ENCODE results near the gene LARGE1.

Gene LARGE1

DNA sequence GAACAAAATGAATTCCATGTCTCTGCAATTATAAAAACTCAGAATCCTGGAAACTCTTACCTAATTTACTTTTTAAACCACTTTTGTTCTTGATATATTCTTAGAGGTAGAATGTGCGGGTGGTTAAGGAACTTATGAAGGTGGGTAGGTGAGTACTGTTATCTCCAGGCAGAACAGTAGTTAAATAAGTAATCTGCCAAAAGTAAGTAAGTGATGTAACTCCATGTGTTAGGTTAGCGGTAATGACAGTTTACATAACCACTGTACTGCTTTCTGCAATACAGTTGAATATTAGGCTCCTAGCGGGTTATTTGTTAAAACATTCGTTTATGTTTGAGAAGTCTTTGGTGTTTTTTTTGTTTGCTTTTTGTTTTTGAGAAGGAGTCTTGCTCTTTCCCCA is 7.1 kb downstream of the LARGE1 start:
- no peak for DNase-seq (ENCODE audit: low spot score)

DNA sequence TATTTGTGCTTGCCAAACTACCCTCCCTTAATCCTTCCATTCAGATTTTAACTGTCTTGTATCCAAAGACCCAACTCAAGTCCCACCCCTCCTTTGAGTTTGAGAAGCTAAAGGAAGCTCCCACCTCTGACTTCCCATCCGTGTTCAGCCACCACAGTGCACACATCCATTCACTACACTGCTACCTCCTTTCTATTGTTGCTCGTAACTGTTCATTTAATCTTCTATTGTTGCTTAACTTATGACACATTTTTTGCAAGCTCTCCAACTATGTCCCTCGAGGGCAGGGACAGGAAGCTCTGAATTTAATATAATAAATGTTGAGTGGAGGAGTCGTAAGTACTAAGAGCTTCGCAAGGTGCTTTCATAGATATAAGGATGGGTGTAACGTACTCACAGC is 10.4 kb downstream of the LARGE1 start:
- peak; percentile 28 for DNase-seq (ENCODE audit: low spot score)

DNA sequence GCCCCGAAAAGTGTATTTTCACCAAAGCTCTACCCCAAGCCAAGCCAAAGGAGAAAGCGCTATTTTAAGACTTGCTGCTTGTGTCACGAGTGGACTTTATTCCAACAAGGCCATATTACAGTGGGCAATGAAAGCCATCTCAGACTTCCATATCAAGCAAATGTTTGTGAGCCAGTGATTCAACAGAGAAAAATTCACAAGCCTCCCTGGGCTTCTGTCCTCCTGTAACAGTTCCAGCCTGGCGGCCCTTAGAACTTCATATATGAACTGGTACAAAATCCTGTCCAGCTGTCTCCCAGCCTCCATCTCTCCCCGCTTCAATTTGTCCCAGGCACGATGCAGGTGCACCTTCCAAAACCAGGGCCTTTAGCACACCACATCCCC is 11.2 kb downstream of the LARGE1 start:
- peak; percentile 82 for DNase-seq (ENCODE audit: low spot score)

DNA sequence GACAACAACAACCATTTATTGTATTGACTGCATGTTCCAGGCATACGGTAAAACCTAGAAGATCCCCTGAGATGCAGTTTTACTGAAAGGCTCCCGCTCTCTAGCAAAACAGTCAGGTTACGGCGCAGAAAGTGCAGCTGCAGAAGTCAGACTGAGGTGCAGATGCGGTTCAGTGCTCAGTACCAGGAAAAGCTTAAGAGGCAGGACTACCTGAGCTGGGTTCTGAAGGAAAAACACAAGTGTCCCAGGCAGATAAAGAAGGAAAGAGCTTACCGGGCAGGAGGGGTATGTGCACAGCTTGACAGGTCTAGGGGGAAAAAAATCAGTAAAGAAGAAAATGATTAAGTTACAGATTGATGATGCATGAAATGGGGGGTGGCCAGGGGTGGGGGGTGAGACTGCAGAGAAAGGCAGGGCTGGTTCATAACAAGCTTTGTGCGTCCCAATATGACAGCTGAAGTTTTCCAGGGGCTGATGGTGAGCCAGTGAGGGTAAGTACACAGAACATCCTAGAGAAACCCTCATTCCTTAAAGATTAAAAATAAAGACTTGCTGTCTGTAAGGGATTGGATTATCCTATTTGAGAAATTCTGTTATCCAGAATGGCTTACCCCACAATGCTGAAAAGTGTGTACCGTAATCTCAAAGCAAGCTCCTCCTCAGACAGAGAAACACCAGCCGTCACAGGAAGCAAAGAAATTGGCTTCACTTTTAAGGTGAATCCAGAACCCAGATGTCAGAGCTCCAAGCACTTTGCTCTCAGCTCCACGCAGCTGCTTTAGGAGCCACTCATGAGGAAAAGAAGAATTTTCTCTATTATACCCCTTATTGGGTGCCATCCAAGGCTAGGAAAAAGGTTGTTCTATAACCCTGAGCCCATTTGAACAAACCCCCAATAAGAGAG is 11.9 kb downstream of the LARGE1 start:
- no peak for DNase-seq (ENCODE audit: low spot score)

GRCh38 chr22:33906954-33907353 is 13.3 kb downstream of the LARGE1 start:
- no peak for DNase-seq (ENCODE audit: low spot score)

GRCh38 chr22:33906475-33906874 is 13.8 kb downstream of the LARGE1 start:
- DNase-seq (ENCODE audit: low spot score), result no peak

GRCh38 chr22:33903012-33903411 is 17.3 kb downstream of the LARGE1 start:
- no peak for DNase-seq (ENCODE audit: low spot score)

DNA sequence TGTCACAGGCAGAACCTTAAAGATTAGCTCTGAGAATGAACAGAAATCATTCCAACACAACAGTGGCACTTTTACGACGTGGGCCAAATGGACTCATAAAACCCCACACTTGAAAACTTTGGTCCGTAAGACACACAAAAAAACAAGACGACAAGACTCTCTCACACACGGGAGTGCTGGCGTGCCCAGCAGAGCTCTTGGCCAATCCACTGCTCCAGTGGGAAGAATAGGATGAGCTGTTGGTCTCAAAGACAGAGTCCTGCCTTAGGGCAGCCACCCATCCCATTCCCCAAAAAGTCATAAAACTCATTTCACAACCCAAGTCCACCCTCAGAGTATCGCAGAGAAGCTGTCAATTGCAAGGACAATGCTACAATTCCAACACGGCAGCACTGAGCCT is 18.2 kb downstream of the LARGE1 start:
- DNase-seq (ENCODE audit: low spot score), result no peak

DNA sequence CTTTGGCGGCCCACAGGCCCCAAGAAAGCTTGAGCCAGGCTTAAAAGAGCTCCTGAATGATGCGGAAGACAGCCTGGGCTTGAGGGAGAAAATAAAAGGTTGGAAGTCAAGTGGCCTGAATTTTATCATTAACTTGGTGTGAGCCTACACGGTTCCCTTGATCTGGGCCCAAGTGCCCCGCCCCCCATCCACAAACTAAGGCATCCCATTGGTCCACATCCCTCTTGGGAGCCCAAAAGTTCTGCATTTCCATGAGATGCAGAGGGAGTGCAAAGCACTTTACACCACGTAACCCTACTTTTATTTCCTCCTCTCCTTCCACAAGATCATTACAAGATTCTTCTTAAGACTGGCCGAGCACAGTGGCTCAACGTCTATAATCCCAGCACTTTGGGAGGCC is 22.2 kb downstream of the LARGE1 start:
- no peak for DNase-seq (ENCODE audit: low spot score)

GRCh38 chr22:33897448-33897835 is 22.8 kb downstream of the LARGE1 start:
- DNase-seq (ENCODE audit: low spot score), result no peak

- DNase-seq (ENCODE audit: low spot score), result peak; percentile 46
These were observed 23.5 kb downstream of the LARGE1 start for GRCh38 chr22:33896575-33897447.

DNA sequence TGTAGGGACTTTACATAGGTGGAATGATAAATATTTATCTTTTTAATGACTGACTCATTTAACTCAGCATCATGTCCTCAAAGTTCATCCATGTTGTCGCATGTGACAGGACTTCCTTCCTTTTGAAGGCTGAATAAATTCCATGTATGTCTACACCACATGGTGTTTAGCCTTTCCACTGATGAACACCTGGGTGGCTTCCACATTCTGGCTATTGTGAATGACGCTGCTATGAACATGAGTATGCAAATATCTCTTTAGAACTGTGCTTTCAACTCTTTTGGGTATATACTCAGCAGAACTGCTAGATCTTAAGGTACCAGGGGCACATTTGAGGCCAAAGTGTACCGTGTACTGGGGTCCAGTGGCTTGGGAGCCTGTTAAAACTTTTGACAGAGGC is 24.1 kb downstream of the LARGE1 start:
- DNase-seq (ENCODE audit: low spot score), result no peak

GRCh38 chr22:33895444-33895843 is 24.8 kb downstream of the LARGE1 start:
- no peak for DNase-seq (ENCODE audit: low spot score)

DNA sequence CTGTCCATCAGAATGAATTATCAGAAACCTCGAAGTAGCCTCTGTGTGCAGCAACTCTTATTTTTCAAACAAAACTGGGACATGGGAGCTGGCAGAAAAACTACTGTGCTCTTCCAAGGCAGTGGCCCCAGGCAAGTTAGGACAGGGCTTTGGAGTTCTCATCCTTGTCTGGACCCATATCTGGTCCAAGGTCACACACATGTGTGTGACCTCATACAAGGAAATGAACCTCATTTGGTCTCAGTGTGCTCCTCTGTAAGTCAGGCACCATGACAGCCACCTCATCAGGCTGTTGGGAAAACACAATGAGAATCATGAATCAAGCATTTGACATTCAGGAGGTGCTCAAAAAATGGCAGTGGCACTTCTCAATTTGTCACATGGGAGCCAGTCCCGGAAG is 25.8 kb downstream of the LARGE1 start:
- no peak for DNase-seq (ENCODE audit: low spot score)

- DNase-seq (ENCODE audit: low spot score), result no peak
These were observed 26.2 kb downstream of the LARGE1 start for GRCh38 chr22:33894036-33894435.

- DNase-seq (ENCODE audit: low spot score), result no peak
These were observed 26.8 kb downstream of the LARGE1 start for GRCh38 chr22:33893512-33893911.

- no peak for DNase-seq (ENCODE audit: low spot score)
These were observed 28.3 kb downstream of the LARGE1 start for GRCh38 chr22:33891992-33892391.

- no peak for DNase-seq (ENCODE audit: low spot score)
These were observed 28.8 kb downstream of the LARGE1 start for GRCh38 chr22:33891455-33891854.

DNA sequence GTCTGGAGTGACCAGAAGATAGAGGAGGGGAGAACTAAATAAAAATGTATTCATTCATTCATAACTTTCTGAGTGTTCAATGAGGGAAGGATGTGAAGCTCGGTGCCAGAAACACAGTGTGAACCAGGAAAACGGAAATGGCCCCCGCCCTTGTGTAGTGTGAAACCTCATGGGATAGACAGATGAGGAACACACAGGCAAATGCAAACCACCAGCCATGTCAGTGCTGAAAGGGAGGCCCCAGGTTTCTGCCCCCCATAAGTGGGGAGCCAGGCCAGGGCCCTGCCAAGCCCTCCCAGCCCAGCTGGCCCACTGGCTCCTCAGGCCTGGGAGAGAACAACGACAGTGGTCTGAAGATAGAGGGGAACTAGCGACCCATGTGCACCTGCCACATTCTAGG is 30.5 kb downstream of the LARGE1 start:
- DNase-seq (ENCODE audit: low spot score), result no peak

DNA sequence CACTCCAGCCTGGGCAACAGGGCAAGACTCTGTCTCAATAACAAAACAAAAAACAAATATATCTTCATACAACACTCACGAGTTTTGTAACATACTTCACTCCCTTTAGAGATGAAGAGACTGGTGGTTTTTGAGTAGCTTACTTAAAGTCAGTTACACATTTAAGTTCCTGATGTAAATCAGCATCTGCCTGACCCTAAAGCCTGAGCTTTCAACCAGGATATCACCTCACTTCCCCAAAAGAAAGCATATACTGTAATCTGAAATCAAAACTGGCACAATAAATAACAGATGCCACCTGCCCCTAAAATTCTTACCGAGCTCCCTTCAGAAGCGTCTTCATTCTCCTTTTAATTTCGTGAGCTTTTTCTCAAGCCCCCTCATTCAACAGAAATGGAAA is 31.5 kb downstream of the LARGE1 start:
- no peak for DNase-seq (ENCODE audit: low spot score)

DNA sequence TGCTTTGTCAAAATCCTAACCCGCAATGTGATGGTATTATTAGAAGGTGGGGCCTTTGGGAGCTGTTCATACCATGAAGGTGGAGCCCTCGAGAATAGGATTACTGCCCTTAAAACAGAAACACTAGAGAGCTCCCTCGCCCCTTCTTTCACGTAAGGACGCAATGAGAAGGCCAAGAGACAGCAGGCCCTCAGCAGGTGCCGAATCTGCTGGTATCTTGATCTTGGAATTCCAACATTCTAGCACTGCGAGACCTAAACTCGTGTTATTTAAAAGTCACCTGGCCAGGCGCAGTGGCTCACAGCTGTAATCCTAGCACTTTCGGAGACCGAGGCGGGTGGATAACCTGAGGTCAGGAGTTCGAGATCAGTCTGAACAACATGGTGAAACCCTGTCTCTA is 33.1 kb downstream of the LARGE1 start:
- DNase-seq (ENCODE audit: low spot score), result no peak

GRCh38 chr22:33886696-33887095 is 33.6 kb downstream of the LARGE1 start:
- DNase-seq (ENCODE audit: low spot score), result no peak

DNA sequence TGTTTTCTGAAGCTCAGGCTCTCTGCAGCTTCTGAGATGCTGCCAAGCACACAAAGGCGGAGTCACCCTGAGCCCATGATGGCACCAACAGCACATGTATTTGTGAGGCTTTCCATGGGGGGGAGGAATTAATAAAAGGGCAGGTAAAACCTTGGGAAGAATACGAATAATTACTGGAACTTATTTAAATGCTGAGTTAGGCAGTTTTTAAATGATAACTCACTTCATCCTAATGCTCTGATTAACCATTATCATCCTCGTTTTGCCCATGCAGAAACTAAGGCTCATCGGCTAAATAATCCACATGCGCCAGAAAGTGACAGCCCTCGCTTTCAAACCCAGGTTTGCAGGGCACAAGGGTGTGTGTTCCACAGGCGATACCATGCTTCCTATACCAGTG is 35.4 kb downstream of the LARGE1 start:
- no peak for DNase-seq (ENCODE audit: low spot score)

Data from GM03348 (cell line).